HL-60 (cell line): ENCODE data around the gene C9orf50.

Experiments used
- DNase-seq, 2 experiments: peaks; one replicate each; pipeline ENCODE4 v3.0.0-alpha.2; 2010 to 2020; ENCODE audit warnings: low read depth in 1 of 2, low spot score in 1 of 2
- H3K27ac ChIP-seq: fragments of 250-450 bp; sonication (Bioruptor Pico); replicated peaks from 2 replicates; pipeline ENCODE4 v1.5.1; 2020; ENCODE audit warnings: mild to moderate bottlenecking, moderate library complexity
- H3K27me3 ChIP-seq: fragments of 250-450 bp; sonication (Bioruptor Pico); 2 replicates; pipeline ENCODE4 v1.5.1; 2021; ENCODE audit warnings: mild to moderate bottlenecking, moderate library complexity; ENCODE audit not compliant: insufficient read depth, poor library complexity, severe bottlenecking
- H3K4me3 ChIP-seq: replicated peaks from 2 replicates; pipeline ENCODE4 v1.5.1; 2011; ENCODE audit warnings: mild to moderate bottlenecking, control low read depth, low read length; ENCODE audit not compliant: insufficient read depth
- CTCF ChIP-seq: IDR thresholded peaks from one replicate; pipeline ENCODE4 v1.5.1; 2011; ENCODE audit warnings: low read length, control low read depth, inconsistent platforms; ENCODE audit not compliant: insufficient read depth
- GABPA ChIP-seq: IDR thresholded peaks from 2 replicates; pipeline ENCODE4 v1.6.1; 2012; ENCODE audit warnings: low read depth
- POLR2AphosphoS5 ChIP-seq: IDR thresholded peaks from 2 replicates; pipeline ENCODE4 v1.6.1; 2012; ENCODE audit warnings: low read depth
- REST ChIP-seq: IDR thresholded peaks from 2 replicates; pipeline ENCODE4 v1.6.1; 2012; ENCODE audit warnings: low read depth; ENCODE audit not compliant: insufficient replicate concordance
- SPI1 ChIP-seq: IDR thresholded peaks from 2 replicates; pipeline ENCODE4 v1.6.1; 2012; ENCODE audit warnings: low read depth, mild to moderate bottlenecking, borderline replicate concordance

The C9orf50 gene

GRCh38 chr9:129667850-129668249, 46.9 kb upstream of the C9orf50 start:
- TF ChIP-seq POLR2AphosphoS5 (no peak), CTCF (no peak), REST (no peak), SPI1 (no peak), GABPA (no peak)
- Histone ChIP-seq H3K4me3 (no peak overlapping the region), H3K27ac (no peak overlapping the region), H3K27me3 (peaks cover 37% of the 10 kb centered on the region)
- DNase-seq, result no peak

GRCh38 chr9:129667378-129667777, 46.5 kb upstream of the C9orf50 start:
- H3K27me3 ChIP-seq, result peaks cover 34% of the 10 kb centered on the region
- H3K4me3 ChIP-seq, result no peak overlapping the region
- no peak overlapping the region for H3K27ac ChIP-seq

GRCh38 chr9:129666575-129666974, 45.7 kb upstream of the C9orf50 start:
- Histone ChIP-seq H3K27me3 (peaks cover 31% of the 10 kb centered on the region), H3K4me3 (no peak overlapping the region), H3K27ac (no peak overlapping the region)
- TF ChIP-seq GABPA (no peak), REST (no peak)
- DNase-seq, result no peak

More at GRCh38 chr9:129667378-129667777, 46.5 kb upstream of the C9orf50 start:
- DNase-seq, result no peak
- no peak for TF ChIP-seq CTCF
- no peak for TF ChIP-seq POLR2AphosphoS5
- no peak for TF ChIP-seq REST
- TF ChIP-seq GABPA, result no peak
- no peak for TF ChIP-seq SPI1
